HepG2 (cell line): Measurements from ENCODE around the gene ARFGAP1. TPM values are rescaled to one million over a fixed set of nuclear protein-coding genes. Genes with fewer than 3 reads are reported as not detected.
A peak's percentile ranks its signal among the peaks of the same experiment; 100 is the strongest.

Source experiments
- ATAC-seq: fragments of 200-7000 bp; cut with Tn5 transposase; 3 replicates; pipeline ENCODE4 v1.9.1; 2020; ENCODE audit warnings: mild to moderate bottlenecking, moderate library complexity
- BruUV-seq: library from RNA; stranded (reverse); fragments of 400-500 nt; replicated peaks from 2 replicates; lab custom pipeline; 2021; lab: Mats Ljungman, UMichigan
- CTCF ChIA-PET: fragments of 300-600 bp; formaldehyde crosslinking; extraction: SDS; loops from one replicate; lab custom pipeline; 2021; ENCODE audit warnings: low total read pairs, inconsistent platforms, low intra/inter-chr PET ratio; lab: Yijun Ruan, JAX
- POLR2A ChIA-PET: fragments of 350-600 bp; sonication (Branson Sonifier 250); formaldehyde crosslinking; loops from one replicate; lab custom pipeline; 2020; ENCODE audit warnings: antibody characterized with exemption, inconsistent platforms; lab: Yijun Ruan, JAX
- DNase-seq: peaks from one replicate; pipeline ENCODE4 v3.0.0-alpha.2; 2015; ENCODE audit warnings: low spot score
- FAIRE-seq: peaks from 3 replicates; lab custom pipeline; 2011; peaks lifted over from hg19 to GRCh38; lab: Jason Lieb, UNC
- H2AFZ ChIP-seq: one replicate; pipeline ENCODE4 v1.6.1; 2011; ENCODE audit warnings: low read length, inconsistent platforms
- H3K27ac ChIP-seq: fragments of 300-600 bp; 3 replicates; pipeline ENCODE4 v1.8.0; 2011; ENCODE audit warnings: mixed run types, mild to moderate bottlenecking, mixed read lengths, low read length, inconsistent platforms; ENCODE audit not compliant: insufficient read depth; ENCODE audit errors: extremely low read length
- H3K27me3 ChIP-seq, 2 experiments: fragments of 200-600 bp in 1 of 2; 2 replicates in 1 of 2; 3 replicates in 1 of 2; pipeline versions ENCODE4 v1.6.0 to v1.8.0; 2011; ENCODE audit warnings: low read length in 2 of 2, mild to moderate bottlenecking in 2 of 2, moderate library complexity in 2 of 2, inconsistent platforms in 1 of 2; ENCODE audit not compliant: insufficient read depth in 2 of 2, control insufficient read depth in 1 of 2
- H3K36me3 ChIP-seq, 2 experiments: fragments of 200-600 bp in 1 of 2; replicated peaks in 1 of 2; 2 replicates in 1 of 2; 3 replicates in 1 of 2; pipeline versions ENCODE4 v1.5.1 to v1.8.0; 2011; ENCODE audit warnings: low read length in 2 of 2, inconsistent platforms in 1 of 2; ENCODE audit not compliant: insufficient read depth in 2 of 2, control insufficient read depth in 1 of 2
- H3K4me1 ChIP-seq: 2 replicates; pipeline ENCODE4 v1.5.1; 2012; ENCODE audit warnings: low read length, inconsistent platforms; ENCODE audit not compliant: insufficient read depth
- H3K4me2 ChIP-seq: 2 replicates; pipeline ENCODE4 v1.6.0; 2011; ENCODE audit warnings: low read depth, low read length, inconsistent platforms
- H3K4me3 ChIP-seq, 3 experiments: fragments of 200-600 bp in 1 of 3; sonication (generic), shearing (Covaris generic) in 1 of 3; replicated peaks in 1 of 3; 2 replicates each; pipeline ENCODE4 v1.5.1; 2011 to 2016; ENCODE audit warnings: low read length in 3 of 3, inconsistent platforms in 2 of 3, low read depth in 2 of 3, mild to moderate bottlenecking in 2 of 3, control low read depth in 1 of 3, mixed read lengths in 1 of 3; ENCODE audit not compliant: insufficient read depth in 1 of 3
- H3K79me2 ChIP-seq: one replicate; pipeline ENCODE4 v1.6.1; 2011; ENCODE audit warnings: low read length, inconsistent platforms; ENCODE audit not compliant: insufficient read depth
- H3K9ac ChIP-seq: 2 replicates; pipeline ENCODE4 v1.6.0; 2011; ENCODE audit warnings: mild to moderate bottlenecking, low read depth, low read length, inconsistent platforms; ENCODE audit not compliant: insufficient read depth
- H3K9me3 ChIP-seq: 2 replicates; pipeline ENCODE4 v1.5.1; 2012; ENCODE audit warnings: mild to moderate bottlenecking, low read length
- H4K20me1 ChIP-seq: 2 replicates; pipeline ENCODE4 v1.6.0; 2011; ENCODE audit warnings: inconsistent platforms, mild to moderate bottlenecking, low read length, moderate library complexity; ENCODE audit not compliant: insufficient read depth
- ARID2 ChIP-seq: sonication (generic); formaldehyde crosslinking; IDR thresholded peaks from 2 replicates; pipeline ENCODE4 v1.8.1; 2022; ENCODE audit warnings: mild to moderate bottlenecking, missing genetic modification reagents, borderline replicate concordance
- CHD4 ChIP-seq: fragments of 200-600 bp; sonication (generic); IDR thresholded peaks from 2 replicates; pipeline ENCODE4 v1.7.0; 2017; ENCODE audit warnings: mild to moderate bottlenecking, low read length, borderline replicate concordance
- HHEX ChIP-seq: IDR thresholded peaks from 2 replicates; pipeline ENCODE4 v1.6.1; 2016; ENCODE audit warnings: control low read depth
- HNRNPH1 ChIP-seq: fragments of 200-400 bp; formaldehyde crosslinking; optimal IDR thresholded peaks from 2 replicates; pipeline ENCODE3; 2017; ENCODE audit warnings: mild to moderate bottlenecking, low read depth, low read length
- NFE2L1 ChIP-seq: sonication (generic); formaldehyde crosslinking; IDR thresholded peaks from 2 replicates; pipeline ENCODE4 v1.4.0; 2020; ENCODE audit warnings: missing genetic modification reagents, mild to moderate bottlenecking, borderline replicate concordance
- SIN3B ChIP-seq: fragments of 150-350 bp; IDR thresholded peaks from 2 replicates; pipeline ENCODE4 v1.6.1; 2014; ENCODE audit warnings: low read length
- ZBTB21 ChIP-seq: sonication (generic); formaldehyde crosslinking; IDR thresholded peaks from 2 replicates; pipeline ENCODE4 v1.4.0; 2020; ENCODE audit warnings: missing genetic modification reagents
- ZMYM3 ChIP-seq: sonication (generic); formaldehyde crosslinking; IDR thresholded peaks from 2 replicates; pipeline ENCODE4 v1.5.1; 2020; ENCODE audit warnings: mild to moderate bottlenecking, missing genetic modification reagents
- ZNF121 ChIP-seq: sonication (generic); formaldehyde crosslinking; IDR thresholded peaks from 2 replicates; pipeline ENCODE4 v1.5.0; 2020; ENCODE audit warnings: mild to moderate bottlenecking, missing genetic modification reagents
- ZNF180 ChIP-seq: sonication (generic); formaldehyde crosslinking; IDR thresholded peaks from 2 replicates; pipeline ENCODE4 v1.4.0; 2020; ENCODE audit warnings: low read depth, missing genetic modification reagents, borderline replicate concordance
- ZNF629 ChIP-seq: sonication (generic); formaldehyde crosslinking; conservative IDR thresholded peaks from 2 replicates; pipeline ENCODE4 v1.5.0; 2020; ENCODE audit warnings: missing genetic modification reagents
- ZNF724P ChIP-seq: sonication (generic); formaldehyde crosslinking; IDR thresholded peaks from 2 replicates; pipeline ENCODE4 v1.8.0; 2022; ENCODE audit warnings: missing genetic modification reagents, borderline replicate concordance
- WGBS: methylation state at CpG from one replicate; pipeline ENCODE4 v1.1.6; 2017; ENCODE audit warnings: low lambda C conversion rate; 5-methylcytosine and 5-hydroxymethylcytosine counted together
- in situ Hi-C: cut with HindIII; loops from 2 replicates; pipeline ENCODE4 v1.10.0; 2017; ENCODE audit warnings: low pct_unique_long_range_greater_than_20kb; ENCODE audit not compliant: extremely low pct_ligation_motif_present
- intact Hi-C: fragments of 100-400 bp; cut with micrococcal nuclease; formaldehyde crosslinking; loops from one replicate; pipeline ENCODE4 v1.10.0; 2022; ENCODE audit not compliant: unreplicated experiment
- polyA plus RNA-seq, 8 experiments: library from polyadenylated mRNA; depleted of rRNA in 3 of 8; stranded (reverse) in 7 of 8; unstranded in 1 of 8; fragments of >200 nt; fragmentation: Illumina TruSeq in 4 of 8; extraction: Trizol in 4 of 8; gene quantifications; 2 replicates each; pipeline versions ENCODE4 v1.2.1 to v1.2.3, GENCODE V29; 2011 to 2016; ENCODE audit warnings: low read depth in 4 of 8, missing spikeins in 1 of 8, mixed read lengths in 1 of 8; ENCODE audit not compliant: insufficient read depth in 1 of 8
- total RNA-seq, 5 experiments: library from RNA; depleted of rRNA; stranded (reverse); fragments of >200 nt; fragmentation: Illumina TruSeq; extraction: Trizol; gene quantifications; 2 replicates each; pipeline ENCODE4 v1.2.3, GENCODE V29; 2016; ENCODE audit warnings: low read depth in 1 of 5
- TF ChIP-seq, protein P1 (sequence below): sonication (generic); formaldehyde crosslinking; IDR thresholded peaks from 2 replicates; pipeline ENCODE4 v1.4.0; 2020; ENCODE audit warnings: missing genetic modification reagents, borderline replicate concordance

ARFGAP1 gene
- total and polyA plus RNA-seq, 2 of the 13 experiments (the other 11 are each of a cell fraction or from before 2014, with no cell fraction given), result 132 TPM

DNA sequence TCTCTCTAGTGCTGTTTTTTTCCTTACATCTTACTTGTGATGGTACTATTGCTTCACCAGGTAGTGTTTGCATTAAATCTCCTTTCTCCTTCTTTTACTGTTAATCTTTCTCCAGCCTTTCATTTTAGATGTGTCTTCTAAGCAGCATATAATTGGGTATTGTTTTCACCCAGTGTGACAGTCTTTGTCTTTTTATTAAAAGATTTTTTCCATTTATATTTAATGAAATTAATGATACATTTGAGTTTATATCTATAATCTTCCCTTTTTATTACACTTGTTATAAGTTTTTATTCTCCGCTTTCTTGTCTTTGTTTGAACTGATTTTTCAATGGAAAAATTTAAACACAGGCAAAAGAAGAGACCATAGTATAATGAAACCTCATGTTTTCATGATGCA lies 29.1 kb downstream of the ARFGAP1 start (continued):
- TF ChIP-seq SIN3B, result no peak
- TF ChIP-seq HNRNPH1, result no peak
- no peak for TF ChIP-seq ARID2 (CRISPR knock-in tag)
- TF ChIP-seq NFE2L1 (CRISPR knock-in tag), result no peak
- no peak for TF ChIP-seq ZNF724P (CRISPR knock-in tag)
- no peak for TF ChIP-seq ZNF180 (CRISPR knock-in tag)
- TF ChIP-seq ZBTB21 (CRISPR knock-in tag), result no peak
- TF ChIP-seq, all 625 proteins: peak for 0

DNA sequence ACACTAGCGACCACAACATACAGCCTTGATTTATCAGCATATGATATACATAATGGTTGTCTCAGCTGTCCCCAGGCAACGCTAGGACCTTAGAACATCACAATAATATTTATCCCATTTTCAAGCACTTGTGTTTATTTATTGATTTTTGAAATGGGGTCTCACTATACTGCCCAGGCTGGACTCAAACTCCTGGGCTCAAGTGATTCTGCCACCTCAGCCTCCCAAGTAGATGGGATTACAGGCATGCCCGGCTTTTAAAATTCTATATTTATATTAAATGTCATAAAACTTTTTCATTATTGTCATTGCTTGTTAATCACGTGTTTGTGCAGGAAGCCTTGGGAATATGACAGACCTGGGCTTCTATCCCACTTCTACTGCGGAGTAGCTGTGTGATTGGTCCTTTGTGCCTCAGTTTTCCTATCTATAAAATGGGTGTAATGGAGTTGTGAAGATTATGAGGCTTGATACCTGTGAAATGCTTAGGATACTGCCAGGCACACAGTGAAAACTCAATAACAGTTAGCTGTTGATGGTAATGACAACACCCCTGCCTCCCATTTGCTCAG lies 30.6 kb downstream of the ARFGAP1 start:
- 8% methylated on average over 5 of the region's 5 CpGs for WGBS
- no peak overlapping the region for H3K9ac ChIP-seq
- peaks cover 7% of the 10 kb centered on the region; the same call in 1 of the 2 replicates for H4K20me1 ChIP-seq
- no peaks in the 10 kb centered on the region for H3K4me1 ChIP-seq
- H2AFZ ChIP-seq, result no peak overlapping the region
- BruUV-seq, result no TSS peak
- TF ChIP-seq ZMYM3 (0 out of 2 replicates have a peak, but pooled peaks have one; percentile 53), ZNF121 (CRISPR knock-in tag) (peak; percentile 69), HHEX (CRISPR knock-in tag) (no peak), ZNF629 (CRISPR knock-in tag) (peak; percentile 90), CHD4 (peak; percentile 66; the same call in 1 of the 2 replicates)
- TF ChIP-seq, protein P1, sequence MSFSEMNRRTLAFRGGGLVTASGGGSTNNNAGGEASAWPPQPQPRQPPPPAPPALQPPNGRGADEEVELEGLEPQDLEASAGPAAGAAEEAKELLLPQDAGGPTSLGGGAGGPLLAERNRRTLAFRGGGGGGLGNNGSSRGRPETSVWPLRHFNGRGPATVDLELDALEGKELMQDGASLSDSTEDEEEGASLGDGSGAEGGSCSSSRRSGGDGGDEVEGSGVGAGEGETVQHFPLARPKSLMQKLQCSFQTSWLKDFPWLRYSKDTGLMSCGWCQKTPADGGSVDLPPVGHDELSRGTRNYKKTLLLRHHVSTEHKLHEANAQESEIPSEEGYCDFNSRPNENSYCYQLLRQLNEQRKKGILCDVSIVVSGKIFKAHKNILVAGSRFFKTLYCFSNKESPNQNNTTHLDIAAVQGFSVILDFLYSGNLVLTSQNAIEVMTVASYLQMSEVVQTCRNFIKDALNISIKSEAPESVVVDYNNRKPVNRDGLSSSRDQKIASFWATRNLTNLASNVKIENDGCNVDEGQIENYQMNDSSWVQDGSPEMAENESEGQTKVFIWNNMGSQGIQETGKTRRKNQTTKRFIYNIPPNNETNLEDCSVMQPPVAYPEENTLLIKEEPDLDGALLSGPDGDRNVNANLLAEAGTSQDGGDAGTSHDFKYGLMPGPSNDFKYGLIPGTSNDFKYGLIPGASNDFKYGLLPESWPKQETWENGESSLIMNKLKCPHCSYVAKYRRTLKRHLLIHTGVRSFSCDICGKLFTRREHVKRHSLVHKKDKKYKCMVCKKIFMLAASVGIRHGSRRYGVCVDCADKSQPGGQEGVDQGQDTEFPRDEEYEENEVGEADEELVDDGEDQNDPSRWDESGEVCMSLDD (CRISPR knock-in tag), result no peak
- no peaks in the 10 kb centered on the region for H3K36me3 ChIP-seq
- H3K27ac ChIP-seq, result no peak overlapping the region
- ChIA-PET POLR2A (no interaction called here), CTCF (no interaction called here)
- intact Hi-C loops (no loop called here), in situ Hi-C loops (no loop called here)
- peaks cover 17 to 55% of the 10 kb centered on the region in 2 experiments for H3K27me3 ChIP-seq
- ATAC-seq (no peak), FAIRE-seq (no peak), DNase-seq (no peak)
- no peaks in the 10 kb centered on the region for H3K79me2 ChIP-seq
- H3K4me3 ChIP-seq, result no peak overlapping the region
- H3K4me2 ChIP-seq, result no peak overlapping the region
- H3K9me3 ChIP-seq, result no peaks in the 10 kb centered on the region
